Endothelial cell of umbilical vein (primary cell): Measurements from ENCODE around the gene SLC34A1. TPM values are rescaled to one million over a fixed set of nuclear protein-coding genes. Genes with fewer than 3 reads are reported as not detected.

Source experiments
- BruUV-seq: library from RNA; stranded (reverse); fragments of 400-500 nt; replicated peaks from 2 replicates; lab custom pipeline; 2021; lab: Mats Ljungman, UMichigan
- CTCF ChIA-PET: fragments of 300-600, 350-600 bp; sonication (Branson Sonifier 250); formaldehyde crosslinking; loops from one replicate; lab custom pipeline; 2021; ENCODE audit warnings: antibody characterized with exemption, inconsistent platforms; lab: Charles Lee
- POLR2A ChIA-PET: fragments of 300-600, 350-600 bp; sonication (Branson Sonifier 250); formaldehyde crosslinking; loops from one replicate; lab custom pipeline; 2021; ENCODE audit warnings: antibody characterized with exemption, inconsistent platforms; lab: Charles Lee
- DNase-seq: peaks from one replicate; pipeline ENCODE4 v3.0.0-alpha.2; 2011; ENCODE audit warnings: low read depth, low spot score
- FAIRE-seq: peaks from 2 replicates; lab custom pipeline; 2011; peaks lifted over from hg19 to GRCh38; lab: Jason Lieb, UNC
- H2AFZ ChIP-seq: 2 replicates; pipeline ENCODE4 v1.6.0; 2012; ENCODE audit warnings: low read depth, low read length, control low read depth, inconsistent platforms
- H3K27ac ChIP-seq: 2 replicates; pipeline ENCODE4 v1.5.1; 2011; ENCODE audit warnings: low read depth, mild to moderate bottlenecking, control low read depth, low read length, moderate library complexity; ENCODE audit not compliant: insufficient read depth
- H3K27me3 ChIP-seq, 2 experiments: 2 replicates each; pipeline versions ENCODE4 v1.6.0 to v1.6.1; 2011; ENCODE audit warnings: low read length in 2 of 2, mixed read lengths in 1 of 2; ENCODE audit not compliant: control insufficient read depth in 2 of 2, insufficient read depth in 2 of 2
- H3K36me3 ChIP-seq, 2 experiments: 2 replicates in 1 of 2; 3 replicates in 1 of 2; pipeline ENCODE4 v1.5.1; 2011; ENCODE audit warnings: low read length in 2 of 2, mild to moderate bottlenecking in 1 of 2, moderate library complexity in 1 of 2; ENCODE audit not compliant: control insufficient read depth in 2 of 2, insufficient read depth in 2 of 2; ENCODE audit errors: extremely low read depth in 1 of 2
- H3K4me1 ChIP-seq: 3 replicates; pipeline ENCODE4 v1.5.1; 2011; ENCODE audit warnings: mild to moderate bottlenecking, low read length; ENCODE audit not compliant: control insufficient read depth, insufficient read depth; ENCODE audit errors: extremely low read depth
- H3K4me2 ChIP-seq: 2 replicates; pipeline ENCODE4 v1.6.1; 2011; ENCODE audit warnings: low read length, control low read depth, mixed read lengths; ENCODE audit not compliant: insufficient read depth
- H3K4me3 ChIP-seq, 3 experiments: fragments of 200-600 bp in 1 of 3; sonication (generic), shearing (Covaris generic) in 1 of 3; replicated peaks in 1 of 3; 2 replicates each; pipeline ENCODE4 v1.5.1; 2011 to 2016; ENCODE audit warnings: control low read depth in 3 of 3, low read length in 3 of 3, mild to moderate bottlenecking in 2 of 3, inconsistent platforms in 1 of 3, low read depth in 1 of 3, moderate library complexity in 1 of 3; ENCODE audit not compliant: insufficient read depth in 1 of 3
- H3K79me2 ChIP-seq: 2 replicates; pipeline ENCODE4 v1.6.0; 2012; ENCODE audit warnings: low read length, inconsistent platforms; ENCODE audit not compliant: control insufficient read depth, insufficient read depth
- H3K9ac ChIP-seq: replicated peaks from 2 replicates; pipeline ENCODE3; 2011; ENCODE audit warnings: low read length, control low read depth; ENCODE audit not compliant: insufficient read depth; ENCODE audit errors: extremely low read depth
- H3K9me1 ChIP-seq: replicated peaks from 3 replicates; pipeline ENCODE4 v1.6.0; 2011; ENCODE audit warnings: mild to moderate bottlenecking, low read length; ENCODE audit not compliant: control insufficient read depth, insufficient read depth; ENCODE audit errors: extremely low read depth
- H3K9me3 ChIP-seq: replicated peaks from 2 replicates; pipeline ENCODE4 v1.5.1; 2012; ENCODE audit warnings: low read length, inconsistent platforms; ENCODE audit not compliant: control insufficient read depth, insufficient read depth
- H4K20me1 ChIP-seq: replicated peaks from 2 replicates; pipeline ENCODE3; 2011; ENCODE audit warnings: mild to moderate bottlenecking, low read length; ENCODE audit not compliant: control insufficient read depth, insufficient read depth; ENCODE audit errors: extremely low read depth
- CTCF ChIP-seq, 2 donors: IDR thresholded peaks; 1 replicate in 1 of 2; 2 replicates in 1 of 2; pipeline ENCODE4 v1.5.1; 2011; ENCODE audit warnings: low read length in 2 of 2, mild to moderate bottlenecking in 2 of 2, moderate library complexity in 2 of 2, control low read depth in 1 of 2, inconsistent platforms in 1 of 2, low read depth in 1 of 2; ENCODE audit not compliant: insufficient read depth in 1 of 2; ENCODE audit errors: extremely low read depth in 1 of 2
- EZH2 ChIP-seq: IDR thresholded peaks from 2 replicates; pipeline ENCODE4 v1.6.1; 2012; ENCODE audit warnings: borderline replicate concordance, low read depth, mild to moderate bottlenecking, moderate library complexity, low read length, inconsistent platforms; ENCODE audit not compliant: severe bottlenecking
- FOS ChIP-seq: IDR thresholded peaks from 2 replicates; pipeline ENCODE4 v1.6.1; 2011; ENCODE audit warnings: mild to moderate bottlenecking, low read length, moderate library complexity, borderline replicate concordance; ENCODE audit not compliant: insufficient read depth
- GATA2 ChIP-seq: IDR thresholded peaks from 2 replicates; pipeline ENCODE4 v1.7.0; 2011; ENCODE audit warnings: low read depth, mild to moderate bottlenecking, moderate library complexity, mixed read lengths, low read length; ENCODE audit not compliant: insufficient read length, insufficient read depth
- JUN ChIP-seq: IDR thresholded peaks from 2 replicates; pipeline ENCODE4 v1.6.1; 2011; ENCODE audit warnings: borderline replicate concordance, low read depth; ENCODE audit not compliant: insufficient read length, insufficient read depth
- MAX ChIP-seq: IDR thresholded peaks from 2 replicates; pipeline ENCODE4 v1.6.1; 2011; ENCODE audit not compliant: insufficient read depth, insufficient read length
- MYC ChIP-seq: IDR thresholded peaks from one replicate; pipeline ENCODE4 v1.6.1; 2011; ENCODE audit warnings: mild to moderate bottlenecking, low read depth, low read length
- POLR2A ChIP-seq: IDR thresholded peaks from 2 replicates; pipeline ENCODE4 v1.6.1; 2012; ENCODE audit warnings: low read depth, mild to moderate bottlenecking, control low read depth, low read length
- POLR2AphosphoS5 ChIP-seq: IDR thresholded peaks from 2 replicates; pipeline ENCODE4 v1.6.1; 2012; ENCODE audit warnings: low read depth, mild to moderate bottlenecking, control low read depth, low read length, moderate library complexity; ENCODE audit not compliant: insufficient read depth
- dilution Hi-C: fragments of 300-500 bp; cut with MboI; formaldehyde crosslinking; loops from one replicate; pipeline ENCODE4 v1.15.0; 2019; ENCODE audit warnings: low sequenced_read_pairs; ENCODE audit not compliant: extremely low pct_ligation_motif_present
- intact Hi-C: fragments of 100-400 bp; cut with micrococcal nuclease; formaldehyde crosslinking; loops from one replicate; pipeline ENCODE4 v1.10.0; 2022
- polyA plus RNA-seq, 4 experiments: library from polyadenylated mRNA; depleted of rRNA in 3 of 4; stranded (reverse) in 3 of 4; unstranded in 1 of 4; fragments of >200 nt; gene quantifications; 2 replicates each; pipeline versions ENCODE4 v1.2.1 to v1.2.3, GENCODE V29; 2011 to 2012; ENCODE audit warnings: missing spikeins in 1 of 4
- total RNA-seq: library from RNA; stranded (reverse); gene quantifications from 2 replicates; pipeline ENCODE4 v1.2.3, GENCODE V29; 2021

Gene SLC34A1
- total and polyA plus RNA-seq, 2 donors (not counting 3 experiments of a cell fraction or from before 2014, with no cell fraction given), result not detected

- H3K79me2 ChIP-seq, result no peaks in the 10 kb centered on the region
- H3K4me1 ChIP-seq, result peaks cover 3% of the 10 kb centered on the region
- H2AFZ ChIP-seq, result no peak overlapping the region
- no peaks in the 10 kb centered on the region for H3K9me3 ChIP-seq
- no peaks in the 10 kb centered on the region for H3K27me3 ChIP-seq
- H3K4me2 ChIP-seq, result no peak overlapping the region
- no peaks in the 10 kb centered on the region for H4K20me1 ChIP-seq
- no TSS peak for BruUV-seq
- ChIA-PET POLR2A (no interaction called here), CTCF (interaction anchor here (1.0 to 2.5 kb wide), 5 partner anchors 14 to 71 kb away, joined by 3 to 10 read pairs (median 3); partner anchors contain the start of gene GRK6)
- intact Hi-C loops, result no loop called here
- H3K9ac ChIP-seq, result no peak overlapping the region
- FAIRE-seq (no peak), DNase-seq (no peak)
- peaks cover 0 to 5% of the 10 kb centered on the region in 2 experiments for H3K36me3 ChIP-seq
- H3K9me1 ChIP-seq, result no peaks in the 10 kb centered on the region
- no peak overlapping the region for H3K27ac ChIP-seq
- dilution Hi-C loops, result no loop called here
- TF ChIP-seq POLR2A, result no peak
- TF ChIP-seq FOS, result no peak
- TF ChIP-seq EZH2, result no peak
- TF ChIP-seq JUN, result no peak
- TF ChIP-seq POLR2AphosphoS5, result no peak
- no peak for TF ChIP-seq CTCF (IDR thresholded peaks at IDR 0.05; ENCODE audit: extremely low read depth in 1 of 2, insufficient read depth in 1 of 2, low read depth in 1 of 2, low read length in 2 of 2)
- TF ChIP-seq GATA2, result no peak
- TF ChIP-seq MYC, result no peak
- TF ChIP-seq MAX, result no peak
- H3K4me3 ChIP-seq, result no peak overlapping the region
These were observed 57.0 kb downstream of the SLC34A1 start for GRCh38 chr5:177440990-177441780.
